ENCODE measurements around the gene VPS41. TPM values are rescaled to one million over a fixed set of nuclear protein-coding genes. Genes with fewer than 3 reads are reported as not detected.
"Not testable (repeated sequence)": the region's sequence is repeated elsewhere in the genome, so short reads cannot be mapped to it uniquely, and the experiment has no call there.

The VPS41 gene
- total and polyA plus RNA-seq, 2 donors from 2014 or later, result 21.8 to 94.0 TPM

DNA sequence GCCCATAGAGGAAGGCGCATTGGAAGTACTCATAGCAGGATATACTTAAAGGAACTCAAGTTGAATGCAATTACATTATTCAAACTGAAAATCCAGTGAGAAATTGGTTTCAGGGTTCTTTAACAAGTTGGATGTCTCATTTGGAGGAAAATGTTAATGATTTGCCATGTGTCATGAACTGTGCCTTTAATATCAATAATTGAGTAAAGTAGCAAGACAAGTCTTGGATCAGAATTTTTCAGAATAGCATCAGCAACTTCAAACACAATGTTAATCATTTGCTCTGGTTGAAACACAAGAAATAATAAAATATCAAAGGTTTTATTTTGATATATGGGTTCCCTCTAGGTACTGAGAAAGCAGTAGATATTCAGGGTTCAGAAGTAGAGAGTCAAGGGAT is 44.2 kb upstream of the VPS41 start:
- intact Hi-C loops (cut with DNase I), result no loop called here
- Histone ChIP-seq H3K36me3 (ENCODE audit: control insufficient read depth in 2 of 3, insufficient read depth in 3 of 3, low read length in 3 of 3) (no peaks in the 10 kb centered on the region), H3K9me3 (ENCODE audit: control insufficient read depth in 2 of 3, insufficient read depth in 1 of 3, low read length in 3 of 3) (no peaks in the 10 kb centered on the region), H3K9ac (ENCODE audit: low read length in 3 of 3) (no peak overlapping the region), H3K27me3 (ENCODE audit: control insufficient read depth, insufficient read depth, low read length) (no peaks in the 10 kb centered on the region), H3K4me3 (ENCODE audit: low read length in 3 of 3) (no peak overlapping the region), H3K4me1 (ENCODE audit: control insufficient read depth in 2 of 3, insufficient read depth in 2 of 3, low read depth in 1 of 3, low read length in 3 of 3) (no peaks in the 10 kb centered on the region), H3K27ac (ENCODE audit: low read depth in 2 of 2, low read length in 2 of 2) (no peak overlapping the region)
- TF ChIP-seq, protein P1, sequence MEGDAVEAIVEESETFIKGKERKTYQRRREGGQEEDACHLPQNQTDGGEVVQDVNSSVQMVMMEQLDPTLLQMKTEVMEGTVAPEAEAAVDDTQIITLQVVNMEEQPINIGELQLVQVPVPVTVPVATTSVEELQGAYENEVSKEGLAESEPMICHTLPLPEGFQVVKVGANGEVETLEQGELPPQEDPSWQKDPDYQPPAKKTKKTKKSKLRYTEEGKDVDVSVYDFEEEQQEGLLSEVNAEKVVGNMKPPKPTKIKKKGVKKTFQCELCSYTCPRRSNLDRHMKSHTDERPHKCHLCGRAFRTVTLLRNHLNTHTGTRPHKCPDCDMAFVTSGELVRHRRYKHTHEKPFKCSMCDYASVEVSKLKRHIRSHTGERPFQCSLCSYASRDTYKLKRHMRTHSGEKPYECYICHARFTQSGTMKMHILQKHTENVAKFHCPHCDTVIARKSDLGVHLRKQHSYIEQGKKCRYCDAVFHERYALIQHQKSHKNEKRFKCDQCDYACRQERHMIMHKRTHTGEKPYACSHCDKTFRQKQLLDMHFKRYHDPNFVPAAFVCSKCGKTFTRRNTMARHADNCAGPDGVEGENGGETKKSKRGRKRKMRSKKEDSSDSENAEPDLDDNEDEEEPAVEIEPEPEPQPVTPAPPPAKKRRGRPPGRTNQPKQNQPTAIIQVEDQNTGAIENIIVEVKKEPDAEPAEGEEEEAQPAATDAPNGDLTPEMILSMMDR (IDR thresholded peaks at IDR 0.05; ENCODE audit: borderline replicate concordance, extremely low read depth, insufficient read depth), result no peak
- DNase-seq (no peak), FAIRE-seq (no peak)

DNA sequence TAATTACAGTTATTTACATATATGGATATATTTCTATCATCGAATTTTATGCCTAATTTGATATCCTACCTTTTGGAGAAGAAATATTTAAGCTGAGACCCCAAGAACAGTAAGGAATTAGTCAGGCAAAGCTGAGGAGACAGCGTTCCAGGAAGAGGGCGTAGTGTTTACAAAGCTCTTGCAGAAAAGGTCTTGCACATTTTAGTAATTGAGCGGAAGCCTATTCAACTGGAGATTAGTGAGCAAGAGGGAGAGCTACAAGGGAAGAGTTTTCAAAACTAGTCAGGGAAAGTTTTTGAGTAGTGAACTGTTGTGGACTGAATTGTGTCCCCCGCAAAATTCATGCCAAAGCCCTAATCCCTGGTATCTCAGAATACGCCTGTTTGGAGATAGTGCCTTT is 42.2 kb upstream of the VPS41 start:
- H3K4me1 ChIP-seq (ENCODE audit: control insufficient read depth in 2 of 3, insufficient read depth in 2 of 3, low read depth in 1 of 3, low read length in 3 of 3), result no peaks in the 10 kb centered on the region
- intact Hi-C loops (cut with DNase I), result no loop called here
- H3K9me3 ChIP-seq (ENCODE audit: control insufficient read depth in 2 of 3, insufficient read depth in 1 of 3, low read length in 3 of 3), result no peaks in the 10 kb centered on the region
- TF ChIP-seq, protein P1 (IDR thresholded peaks at IDR 0.05; ENCODE audit: borderline replicate concordance, extremely low read depth, insufficient read depth), result no peak
- H3K36me3 ChIP-seq (ENCODE audit: control insufficient read depth in 2 of 3, insufficient read depth in 3 of 3, low read length in 3 of 3), result no peaks in the 10 kb centered on the region
- no peak for FAIRE-seq
- H3K9ac ChIP-seq (ENCODE audit: low read length in 3 of 3), result no peak overlapping the region
- no peak overlapping the region for H3K4me3 ChIP-seq (ENCODE audit: low read length in 3 of 3)
- H3K27me3 ChIP-seq (ENCODE audit: control insufficient read depth, insufficient read depth, low read length), result no peaks in the 10 kb centered on the region
- no peak for DNase-seq
- no peak overlapping the region for H3K27ac ChIP-seq (ENCODE audit: low read depth in 2 of 2, low read length in 2 of 2)

DNA sequence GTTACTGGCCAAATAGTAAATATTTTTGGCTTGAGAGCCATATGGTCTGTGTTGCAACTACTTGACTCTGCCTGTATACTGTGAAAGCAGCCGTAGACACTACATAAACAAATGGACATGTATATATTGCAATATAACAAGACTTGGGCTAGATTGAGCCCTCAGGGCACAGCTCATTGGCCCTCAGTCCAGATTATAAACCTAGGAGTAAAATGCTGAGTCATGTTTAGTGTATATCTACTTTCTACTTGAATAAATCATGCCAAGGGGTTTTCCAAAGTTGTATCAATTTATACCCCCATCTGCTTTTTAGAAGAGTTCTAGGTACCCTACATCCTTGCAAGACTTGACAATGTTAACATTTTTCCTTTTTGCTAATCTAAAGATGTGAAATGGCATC is 41.3 kb upstream of the VPS41 start:
- Histone ChIP-seq H3K4me3 (ENCODE audit: low read length in 3 of 3) (no peak overlapping the region), H3K27me3 (ENCODE audit: control insufficient read depth, insufficient read depth, low read length) (no peaks in the 10 kb centered on the region), H3K4me1 (ENCODE audit: control insufficient read depth in 2 of 3, insufficient read depth in 2 of 3, low read depth in 1 of 3, low read length in 3 of 3) (no peaks in the 10 kb centered on the region), H3K9me3 (ENCODE audit: control insufficient read depth in 2 of 3, insufficient read depth in 1 of 3, low read length in 3 of 3) (no peaks in the 10 kb centered on the region), H3K9ac (ENCODE audit: low read length in 3 of 3) (no peak overlapping the region), H3K27ac (ENCODE audit: low read depth in 2 of 2, low read length in 2 of 2) (no peak overlapping the region), H3K36me3 (ENCODE audit: control insufficient read depth in 2 of 3, insufficient read depth in 3 of 3, low read length in 3 of 3) (no peaks in the 10 kb centered on the region)
- TF ChIP-seq, protein P1 (IDR thresholded peaks at IDR 0.05; ENCODE audit: borderline replicate concordance, extremely low read depth, insufficient read depth), result no peak
- intact Hi-C loops (cut with DNase I), result no loop called here
- FAIRE-seq (no peak), DNase-seq (peak in 1 of 5 donors; percentile 41)

DNA sequence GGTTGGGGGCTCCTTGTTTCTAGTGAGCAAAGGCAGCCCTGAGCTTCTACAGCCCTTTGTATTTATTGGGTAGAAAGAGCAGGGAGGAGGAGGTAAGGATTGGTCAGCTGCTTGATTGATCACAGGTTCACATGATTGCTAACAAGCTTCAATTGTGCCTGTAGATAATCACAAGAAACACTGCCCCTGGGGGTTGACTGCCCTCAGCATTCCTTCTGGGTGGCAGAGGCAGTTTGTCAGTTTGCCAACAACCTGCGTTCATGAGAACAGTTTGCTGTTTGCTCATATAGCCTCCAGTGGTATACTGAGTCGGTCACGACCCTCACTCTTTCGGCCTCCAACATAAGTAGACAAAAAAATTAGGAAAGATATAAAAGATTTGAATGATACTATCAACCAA is 38.5 kb upstream of the VPS41 start:
- H3K27ac ChIP-seq (ENCODE audit: low read depth in 2 of 2, low read length in 2 of 2); intact Hi-C loops (cut with DNase I); H3K4me3 ChIP-seq (ENCODE audit: low read length in 3 of 3); H3K36me3 ChIP-seq (ENCODE audit: control insufficient read depth in 2 of 3, insufficient read depth in 3 of 3, low read length in 3 of 3); H3K4me1 ChIP-seq (ENCODE audit: control insufficient read depth in 2 of 3, insufficient read depth in 2 of 3, low read depth in 1 of 3, low read length in 3 of 3); FAIRE-seq; H3K9ac ChIP-seq (ENCODE audit: low read length in 3 of 3); H3K9me3 ChIP-seq (ENCODE audit: control insufficient read depth in 2 of 3, insufficient read depth in 1 of 3, low read length in 3 of 3); H3K27me3 ChIP-seq (ENCODE audit: control insufficient read depth, insufficient read depth, low read length); DNase-seq: not testable (repeated sequence)
